ENCODE measurements around the gene PIK3CD.

DNA sequence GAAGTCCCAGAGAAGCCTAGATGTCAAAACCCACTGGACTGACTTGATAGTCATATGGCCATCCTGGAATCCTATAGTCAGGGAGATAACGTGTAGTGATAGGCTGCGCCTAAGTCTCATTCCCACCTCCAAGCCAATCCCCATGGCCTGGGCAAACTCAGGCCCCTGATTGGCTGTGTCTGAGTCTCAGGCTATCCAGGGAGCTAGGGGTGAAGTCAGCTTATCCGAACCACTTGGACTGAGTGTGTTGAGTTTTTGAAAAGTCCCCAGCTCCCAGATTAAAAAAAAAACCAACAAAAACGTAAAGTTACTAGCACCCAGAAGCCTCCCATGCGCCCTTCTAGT, 51.6 kb downstream of the PIK3CD start:
- TF ChIP-seq POLR2A (IDR thresholded peaks at IDR 0.05): no peak
- TF ChIP-seq, protein P1, sequence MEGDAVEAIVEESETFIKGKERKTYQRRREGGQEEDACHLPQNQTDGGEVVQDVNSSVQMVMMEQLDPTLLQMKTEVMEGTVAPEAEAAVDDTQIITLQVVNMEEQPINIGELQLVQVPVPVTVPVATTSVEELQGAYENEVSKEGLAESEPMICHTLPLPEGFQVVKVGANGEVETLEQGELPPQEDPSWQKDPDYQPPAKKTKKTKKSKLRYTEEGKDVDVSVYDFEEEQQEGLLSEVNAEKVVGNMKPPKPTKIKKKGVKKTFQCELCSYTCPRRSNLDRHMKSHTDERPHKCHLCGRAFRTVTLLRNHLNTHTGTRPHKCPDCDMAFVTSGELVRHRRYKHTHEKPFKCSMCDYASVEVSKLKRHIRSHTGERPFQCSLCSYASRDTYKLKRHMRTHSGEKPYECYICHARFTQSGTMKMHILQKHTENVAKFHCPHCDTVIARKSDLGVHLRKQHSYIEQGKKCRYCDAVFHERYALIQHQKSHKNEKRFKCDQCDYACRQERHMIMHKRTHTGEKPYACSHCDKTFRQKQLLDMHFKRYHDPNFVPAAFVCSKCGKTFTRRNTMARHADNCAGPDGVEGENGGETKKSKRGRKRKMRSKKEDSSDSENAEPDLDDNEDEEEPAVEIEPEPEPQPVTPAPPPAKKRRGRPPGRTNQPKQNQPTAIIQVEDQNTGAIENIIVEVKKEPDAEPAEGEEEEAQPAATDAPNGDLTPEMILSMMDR (IDR thresholded peaks at IDR 0.05): no peak
